GM18858 (cell line): Measurements from ENCODE around the gene RALGPS2.

Experiments
- ATAC-seq: cut with Tn5 transposase; IDR thresholded peaks from one replicate; pipeline ENCODE4 v1.9.1; 2021; ENCODE audit not compliant: unreplicated experiment

RALGPS2 gene

DNA sequence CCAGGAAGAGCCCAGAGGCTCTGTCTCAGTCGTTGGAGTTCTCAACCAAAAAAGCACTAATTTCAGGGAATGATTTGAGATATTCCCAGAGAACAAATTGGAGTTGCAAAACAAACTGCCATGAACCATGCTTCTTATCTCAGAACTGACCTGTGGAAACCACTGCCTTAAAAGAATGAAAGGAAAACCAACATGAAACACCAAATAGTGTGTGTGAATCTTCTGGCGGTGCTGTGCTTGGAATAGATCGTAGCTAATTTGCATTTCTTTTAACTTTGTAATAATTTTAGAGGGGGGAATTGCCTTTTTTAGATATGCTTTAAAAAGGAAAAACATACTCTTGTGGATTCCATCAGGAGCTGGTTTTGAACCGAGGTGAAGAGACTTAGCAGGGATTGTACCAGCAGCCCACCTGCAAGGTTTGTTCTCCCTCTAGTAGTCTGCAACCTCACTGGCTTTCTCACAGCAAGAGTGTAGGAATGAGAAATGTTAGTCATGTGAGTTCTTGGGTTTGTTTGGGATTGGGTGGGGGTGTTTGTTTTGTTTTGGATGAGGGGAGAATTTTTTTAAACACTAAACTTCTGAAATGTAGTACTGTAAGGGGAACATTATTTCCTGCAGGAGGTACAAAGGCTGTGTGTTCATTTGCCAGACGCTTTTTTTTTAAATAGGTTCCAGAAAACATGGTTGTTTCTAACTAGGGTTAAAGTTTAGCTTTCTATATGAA lies 191.6 kb downstream of the RALGPS2 start:
- ATAC-seq, result no peak

DNA sequence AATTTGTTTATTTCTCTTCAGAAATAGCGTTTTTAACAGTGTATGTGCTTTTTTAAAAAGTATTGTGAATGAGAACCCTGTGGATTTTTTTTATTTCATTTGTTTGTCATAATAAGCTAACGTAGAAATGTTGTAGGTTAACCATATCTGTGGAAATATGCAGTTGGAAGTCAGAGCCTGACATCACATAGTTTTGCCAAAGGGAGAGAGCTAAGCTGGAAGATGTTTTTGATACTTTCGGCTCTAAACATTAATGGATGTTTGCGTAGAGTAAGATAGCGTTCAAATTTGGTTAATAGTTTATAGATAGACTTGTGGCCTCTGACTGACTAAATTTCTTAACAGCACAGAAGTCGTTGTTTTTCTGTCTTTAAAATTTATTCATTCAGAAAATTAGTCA lies 193.3 kb downstream of the RALGPS2 start:
- ATAC-seq, result no peak

DNA sequence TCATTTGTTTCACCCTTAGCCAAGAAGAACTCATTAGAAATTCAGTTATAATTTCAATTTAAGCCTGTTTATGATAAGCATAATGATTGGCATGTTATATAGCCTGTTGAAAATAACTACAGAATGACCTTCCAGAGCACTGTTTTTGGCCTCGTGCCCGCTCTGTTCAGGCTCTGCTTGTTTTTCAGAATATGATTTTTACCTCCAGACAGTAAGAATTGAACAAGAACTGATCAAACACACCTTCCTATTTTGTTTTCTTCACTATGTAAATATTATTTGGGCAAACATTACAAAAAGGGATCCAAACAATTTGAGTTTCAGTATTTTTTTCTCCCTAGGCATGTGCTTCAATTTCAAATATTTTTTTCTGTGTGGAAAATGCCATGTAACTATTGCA lies 193.9 kb downstream of the RALGPS2 start:
- ATAC-seq, result no peak

DNA sequence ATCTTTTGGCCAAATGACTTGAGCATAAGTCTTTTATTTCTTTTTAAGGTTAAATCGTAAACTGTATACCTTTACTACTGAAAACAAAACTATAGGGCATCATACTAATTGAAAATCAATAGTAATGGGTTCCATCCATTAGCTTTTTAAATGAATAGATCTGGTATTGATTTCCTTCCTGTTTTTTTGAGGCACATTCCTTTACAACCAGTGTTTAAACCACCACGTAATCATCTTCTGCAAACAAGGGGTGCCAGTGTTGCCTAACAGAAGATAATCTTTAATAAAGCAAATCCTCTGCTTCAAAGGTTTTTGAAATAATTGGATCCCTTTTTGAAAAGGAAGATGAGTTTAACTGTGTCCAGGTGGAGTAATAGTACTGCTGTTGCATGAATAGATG lies 194.5 kb downstream of the RALGPS2 start:
- no peak for ATAC-seq

DNA sequence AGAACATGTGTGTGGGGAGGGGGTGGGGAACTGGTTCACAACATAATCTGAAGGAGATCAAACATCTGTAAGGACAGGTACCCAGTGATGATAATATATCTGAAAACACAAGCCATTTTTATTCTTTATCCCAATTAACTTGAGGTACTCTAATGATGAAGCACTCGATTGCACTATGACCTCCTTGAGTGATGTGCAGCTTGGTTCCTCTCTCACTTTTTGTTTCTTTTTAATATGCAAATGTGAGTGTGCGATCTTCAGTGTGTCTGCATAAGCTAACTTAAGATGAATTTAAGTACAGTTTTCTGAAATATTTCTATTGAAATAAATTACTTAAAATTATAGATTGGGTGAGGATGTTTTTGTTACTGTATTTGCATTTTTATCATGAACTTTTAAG lies 196.5 kb downstream of the RALGPS2 start:
- no peak for ATAC-seq

DNA sequence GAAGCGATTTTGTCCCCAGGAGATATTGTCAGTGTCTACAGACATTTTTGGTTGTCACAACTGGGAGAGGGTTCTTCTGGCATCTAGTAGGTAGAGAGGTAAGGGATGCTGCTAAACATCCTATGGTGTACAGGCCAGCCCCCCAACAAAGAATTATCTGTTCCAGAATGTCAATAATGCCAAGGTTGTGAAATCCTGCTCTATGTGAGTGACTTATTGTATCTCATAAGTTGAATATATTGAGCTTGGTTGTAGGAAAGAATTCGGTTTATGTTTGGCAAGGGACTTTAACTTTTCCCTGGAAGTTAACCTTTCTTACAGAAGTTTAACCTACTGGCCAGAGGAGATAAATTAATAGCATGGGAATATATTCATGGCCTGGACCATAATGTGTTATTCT lies 198.5 kb downstream of the RALGPS2 start:
- no peak for ATAC-seq

DNA sequence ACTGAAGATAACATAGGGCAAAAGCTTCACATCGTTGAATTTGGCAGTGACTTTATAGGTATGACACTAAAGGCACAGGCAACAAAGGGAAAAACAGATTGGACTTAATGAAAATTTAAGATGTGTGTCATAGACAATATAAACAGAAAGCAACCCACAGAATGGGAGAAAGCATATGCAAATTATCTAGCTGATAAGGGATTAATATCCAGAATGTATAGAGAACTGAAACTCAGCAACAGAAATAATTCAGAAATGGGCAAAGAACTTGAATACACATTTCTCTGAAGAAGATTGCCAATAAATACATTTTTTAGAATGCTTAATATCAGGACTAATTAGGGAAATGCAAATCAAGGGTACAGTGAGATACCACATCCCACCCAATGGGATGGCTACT lies 201.0 kb downstream of the RALGPS2 start:
- peak; percentile 50 for ATAC-seq

DNA sequence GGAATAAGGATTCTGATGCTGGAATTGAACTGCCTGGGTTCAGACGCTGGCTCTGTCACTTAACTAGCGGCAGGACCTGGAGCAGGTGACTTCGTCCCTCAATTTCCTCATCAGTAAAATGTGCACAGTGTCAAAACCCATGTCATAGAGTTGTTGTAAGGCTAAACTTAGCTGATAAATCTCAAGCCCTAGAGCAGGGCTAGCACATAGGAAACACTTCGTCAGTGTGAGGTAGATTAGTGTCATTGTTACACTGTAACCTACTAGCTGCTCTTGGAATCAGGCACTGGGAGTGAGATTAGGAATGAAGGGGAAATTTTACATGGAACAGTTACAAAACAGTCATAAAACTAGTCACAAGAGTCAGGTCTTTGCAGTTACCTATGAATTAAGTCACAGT lies 202.0 kb downstream of the RALGPS2 start:
- no peak for ATAC-seq

DNA sequence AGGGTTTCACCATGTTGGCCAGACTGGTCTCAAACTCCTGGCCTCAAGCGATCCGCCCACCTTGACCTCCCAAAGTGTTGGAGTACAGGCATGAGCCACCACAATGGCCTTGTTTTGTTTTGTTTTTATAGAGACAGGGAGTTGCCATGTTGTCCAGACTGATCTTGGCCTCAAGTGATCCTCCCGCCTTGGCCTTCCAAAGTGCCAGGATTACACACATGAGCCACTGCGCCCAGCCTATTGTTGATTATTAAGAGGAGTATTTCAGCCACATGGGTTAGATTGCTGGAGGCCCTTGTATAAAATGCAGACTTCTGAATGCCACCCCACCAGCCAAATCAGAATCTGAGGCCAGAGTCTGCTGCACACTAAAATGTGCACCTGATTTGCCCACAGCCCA lies 203.0 kb downstream of the RALGPS2 start:
- ATAC-seq, result no peak

DNA sequence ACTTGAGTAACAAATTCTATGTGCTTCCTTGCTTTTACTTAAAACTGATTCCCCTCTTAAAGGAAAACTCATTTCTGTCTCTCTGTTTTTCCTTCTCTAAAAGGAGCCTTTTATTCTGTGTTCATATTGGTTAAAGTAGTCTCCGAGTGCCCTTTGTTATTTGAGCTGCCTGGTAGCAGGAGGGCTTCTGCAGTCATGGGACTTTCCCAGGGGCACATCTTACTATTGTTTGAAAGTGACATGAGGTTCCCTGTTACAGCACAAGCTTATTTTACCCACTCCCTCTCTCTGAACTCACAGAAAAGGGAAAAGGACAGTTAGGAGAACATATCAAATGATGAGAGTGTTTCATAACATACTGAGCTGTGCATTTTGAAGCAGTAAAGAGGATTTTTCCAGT lies 203.9 kb downstream of the RALGPS2 start:
- peak; percentile 57 for ATAC-seq

DNA sequence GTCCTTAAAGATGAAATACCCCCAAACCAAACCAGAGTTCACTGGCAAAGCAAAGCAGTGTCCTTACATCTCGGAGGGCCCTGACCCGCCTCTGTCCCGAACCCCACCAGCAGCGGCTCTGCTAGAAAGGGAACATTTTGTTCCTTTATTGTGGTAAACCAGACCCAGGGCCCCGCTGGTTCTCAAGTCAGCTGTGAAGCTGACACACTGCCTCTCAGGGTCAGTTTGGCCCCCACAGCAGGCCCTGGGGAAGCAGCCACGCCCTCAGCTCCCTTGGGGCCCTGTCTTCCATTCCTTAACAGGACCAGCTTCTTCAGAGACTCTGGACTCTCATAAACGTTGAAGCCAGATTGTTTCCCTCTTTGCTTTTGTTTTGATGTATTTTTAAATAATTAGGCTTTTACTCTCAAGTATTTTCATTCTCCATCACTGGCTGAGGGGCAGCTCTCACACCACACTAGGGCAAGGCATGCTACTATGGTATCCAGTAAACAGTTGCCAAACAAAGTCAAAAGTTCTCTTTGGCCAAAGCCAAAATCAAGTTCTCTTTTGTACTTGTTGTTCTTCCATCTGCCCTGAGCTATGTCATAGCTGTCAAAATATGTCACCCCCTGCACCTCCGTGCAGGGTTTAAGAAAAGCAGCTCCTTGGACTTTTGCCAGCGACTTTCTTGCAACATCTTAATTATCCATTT lies 207.0 kb downstream of the RALGPS2 start:
- no peak for ATAC-seq

DNA sequence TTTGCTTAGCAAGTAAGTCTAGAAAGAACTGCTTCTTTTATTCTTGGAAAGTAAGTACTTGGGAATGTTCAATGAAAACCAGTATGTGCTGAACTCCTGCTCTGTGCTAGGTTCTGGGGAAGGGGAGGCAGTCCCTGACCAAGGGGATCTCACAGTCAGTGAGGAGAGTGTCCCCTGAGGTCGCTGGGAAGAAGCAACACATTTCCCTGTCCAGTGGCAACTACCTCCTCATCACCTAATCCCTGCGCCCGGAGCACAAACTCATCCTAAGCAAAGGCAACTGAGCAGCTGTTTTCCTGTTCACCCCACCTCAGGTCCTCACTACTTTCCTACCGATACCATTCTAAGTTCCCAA lies 207.5 kb downstream of the RALGPS2 start:
- ATAC-seq, result no peak

DNA sequence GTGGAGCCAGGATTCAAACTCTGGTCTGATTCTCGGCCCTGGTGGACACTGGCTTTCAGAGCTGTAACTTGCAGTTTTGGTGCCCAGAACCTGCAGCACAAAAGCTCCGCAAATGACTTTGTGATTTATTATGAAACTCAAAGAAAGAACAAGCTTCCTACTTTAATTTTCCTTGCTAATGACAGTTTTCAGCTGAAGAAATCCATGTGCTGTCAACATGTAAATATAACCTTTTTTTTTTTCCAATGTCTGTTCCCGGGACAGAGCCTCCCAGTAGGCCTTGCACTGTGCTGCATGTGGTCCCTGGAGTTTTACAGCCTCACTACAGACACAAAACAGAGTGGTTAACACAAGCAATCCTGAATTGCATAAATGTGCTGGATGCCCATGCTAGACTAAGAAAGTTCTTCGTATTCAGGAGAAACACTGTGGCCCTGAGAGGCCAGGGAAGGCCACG lies 208.1 kb downstream of the RALGPS2 start:
- ATAC-seq, result no peak

DNA sequence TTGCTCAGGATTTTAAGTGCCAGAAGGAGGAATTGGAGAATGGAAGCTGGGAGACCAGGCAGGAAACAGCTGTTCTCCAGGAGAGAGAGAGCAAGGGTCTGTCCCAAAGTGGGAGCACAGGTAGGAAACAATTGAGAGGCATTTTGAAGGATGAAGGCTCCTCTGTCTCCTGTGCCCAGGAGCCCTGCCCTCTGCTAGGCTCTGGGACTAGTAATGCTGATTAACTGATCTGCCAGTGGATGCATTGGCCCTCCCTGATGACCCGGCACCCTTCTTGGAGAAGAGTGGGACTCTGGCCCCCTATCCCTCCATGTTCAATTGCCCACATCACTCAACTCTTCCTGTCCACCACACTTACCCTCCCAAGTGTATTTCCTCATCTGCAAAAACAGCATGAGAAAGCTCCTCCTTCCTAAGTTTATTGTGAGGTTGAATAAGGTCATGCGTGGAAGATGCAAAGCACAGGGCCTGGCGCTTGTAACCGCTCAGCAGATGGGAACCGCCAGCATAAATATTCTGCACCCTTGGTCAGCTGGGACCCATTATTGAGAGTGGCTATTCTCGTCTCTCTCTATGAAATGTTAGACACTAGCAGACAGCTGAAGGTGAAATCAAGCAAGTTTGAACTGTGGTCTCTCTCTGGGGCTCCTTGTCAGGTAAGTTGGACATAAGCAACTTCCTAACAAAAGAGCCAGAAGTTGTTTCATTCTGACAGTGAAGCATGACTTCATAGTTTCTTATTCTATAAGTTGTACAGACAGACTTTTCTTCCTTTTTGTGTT lies 208.9 kb downstream of the RALGPS2 start:
- no peak for ATAC-seq

DNA sequence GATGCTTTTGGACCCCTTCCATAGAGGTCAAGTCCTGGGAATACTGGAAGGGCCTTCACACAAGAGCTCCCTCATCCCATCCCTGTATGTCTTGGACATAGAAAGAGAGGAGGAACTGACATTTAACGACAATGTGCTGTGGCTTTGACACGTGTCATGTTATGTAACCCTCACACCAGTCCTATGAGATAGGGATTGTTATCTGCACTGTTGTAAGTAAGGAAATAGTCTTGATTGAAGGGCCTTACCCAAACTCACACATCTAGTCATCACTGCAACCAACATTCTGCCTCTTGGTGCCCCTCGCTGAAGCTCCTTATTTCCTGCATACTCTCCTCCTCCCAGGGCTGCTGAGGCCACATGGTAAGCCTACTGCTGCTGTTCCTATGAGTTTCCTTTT lies 209.5 kb downstream of the RALGPS2 start:
- no peak for ATAC-seq

DNA sequence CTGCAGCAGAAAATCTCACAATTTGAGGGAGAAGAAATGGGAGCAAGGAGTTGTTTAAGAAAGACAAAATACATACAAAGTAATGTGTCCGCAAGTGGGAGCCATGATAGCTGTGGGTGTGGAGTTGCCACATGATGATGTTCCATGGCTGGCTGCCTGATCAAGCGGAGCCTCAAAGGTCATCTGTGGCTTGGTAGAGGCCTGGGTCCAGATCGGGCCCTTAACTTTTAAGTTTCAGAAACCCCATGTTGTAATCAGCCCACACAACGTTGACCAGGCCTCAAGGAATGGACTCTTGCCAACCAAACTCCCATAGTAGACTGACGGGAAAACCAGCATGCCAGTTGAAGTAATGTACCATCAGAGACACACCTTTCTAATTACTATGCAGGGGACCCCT lies 210.6 kb downstream of the RALGPS2 start:
- no peak for ATAC-seq

DNA sequence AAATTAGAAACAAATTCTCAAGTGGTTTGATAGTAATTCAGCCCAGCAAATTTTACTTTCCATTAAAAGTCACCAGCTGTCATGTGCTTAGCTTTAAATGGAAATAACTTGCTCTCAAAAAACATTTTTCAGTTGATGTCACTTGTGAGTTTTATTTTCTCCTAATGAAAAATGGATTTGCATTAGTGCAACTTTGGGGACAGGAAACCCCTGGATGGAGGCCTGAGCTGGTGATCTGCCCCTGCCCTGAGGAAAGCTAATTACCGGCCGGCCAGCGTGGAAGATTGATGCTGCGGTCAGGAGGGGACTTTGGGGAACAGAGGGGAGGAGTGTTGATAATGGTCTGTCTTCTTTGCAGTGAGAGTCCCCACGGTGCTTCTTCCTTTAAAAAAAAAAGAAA lies 212.7 kb downstream of the RALGPS2 start:
- ATAC-seq, result no peak

DNA sequence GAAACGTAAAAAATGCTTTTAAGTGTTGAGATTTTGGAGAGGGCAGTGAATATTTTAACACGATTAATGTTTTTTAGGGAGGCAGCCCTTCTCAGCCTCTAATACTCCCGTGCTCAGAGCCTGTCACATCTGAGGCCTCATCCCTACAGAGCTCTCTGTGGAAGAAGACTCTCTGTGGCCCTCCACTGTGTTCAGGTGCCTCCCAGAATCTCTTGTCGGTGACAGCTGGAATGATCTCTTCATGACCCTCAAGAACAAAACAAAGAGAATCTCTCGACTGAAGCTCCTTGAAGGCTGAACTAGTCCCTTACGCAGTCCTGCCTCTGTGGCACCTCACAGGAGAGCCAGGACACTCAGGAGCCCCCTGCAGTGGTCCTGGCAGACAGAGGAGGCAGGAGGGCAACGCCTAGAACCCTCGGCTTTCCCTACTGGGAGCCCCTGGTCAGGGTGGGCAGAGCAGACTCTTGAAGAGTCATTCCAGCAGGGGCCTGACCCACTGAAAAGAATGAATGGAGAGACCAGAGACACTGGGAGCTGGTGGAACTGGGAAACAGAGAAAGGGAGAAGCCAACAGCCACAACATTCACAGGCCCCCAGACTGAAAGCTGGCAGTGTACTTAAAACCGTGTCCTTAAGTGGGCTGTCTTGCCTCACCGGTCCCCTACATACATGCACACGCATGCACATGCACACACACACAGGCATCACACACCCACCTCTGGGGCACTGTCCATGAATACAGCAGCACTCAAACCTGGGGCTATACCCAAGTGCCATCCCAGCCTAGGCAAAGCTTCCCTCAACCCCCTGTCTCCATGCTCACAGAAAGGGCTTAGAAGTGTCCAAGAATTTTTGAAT lies 213.3 kb downstream of the RALGPS2 start:
- ATAC-seq, result no peak

DNA sequence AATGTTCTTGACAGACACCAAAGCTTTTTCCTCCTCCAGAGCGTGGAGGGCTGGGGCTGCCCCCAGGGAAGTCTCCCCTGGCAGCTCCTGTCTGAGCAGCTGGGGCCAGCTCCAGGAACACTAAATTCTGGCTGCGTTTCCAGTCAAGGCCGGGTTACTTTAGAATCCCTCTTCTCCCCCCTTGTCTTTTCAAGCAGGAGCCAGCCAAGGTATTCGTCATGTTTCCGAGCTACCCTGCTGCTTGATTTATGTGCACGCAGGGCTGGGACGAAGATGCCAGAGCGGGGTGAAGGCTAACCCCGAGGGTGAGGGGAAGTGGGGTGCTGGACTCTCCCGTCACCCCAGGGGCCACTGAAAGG lies 213.9 kb downstream of the RALGPS2 start:
- ATAC-seq, result no peak

DNA sequence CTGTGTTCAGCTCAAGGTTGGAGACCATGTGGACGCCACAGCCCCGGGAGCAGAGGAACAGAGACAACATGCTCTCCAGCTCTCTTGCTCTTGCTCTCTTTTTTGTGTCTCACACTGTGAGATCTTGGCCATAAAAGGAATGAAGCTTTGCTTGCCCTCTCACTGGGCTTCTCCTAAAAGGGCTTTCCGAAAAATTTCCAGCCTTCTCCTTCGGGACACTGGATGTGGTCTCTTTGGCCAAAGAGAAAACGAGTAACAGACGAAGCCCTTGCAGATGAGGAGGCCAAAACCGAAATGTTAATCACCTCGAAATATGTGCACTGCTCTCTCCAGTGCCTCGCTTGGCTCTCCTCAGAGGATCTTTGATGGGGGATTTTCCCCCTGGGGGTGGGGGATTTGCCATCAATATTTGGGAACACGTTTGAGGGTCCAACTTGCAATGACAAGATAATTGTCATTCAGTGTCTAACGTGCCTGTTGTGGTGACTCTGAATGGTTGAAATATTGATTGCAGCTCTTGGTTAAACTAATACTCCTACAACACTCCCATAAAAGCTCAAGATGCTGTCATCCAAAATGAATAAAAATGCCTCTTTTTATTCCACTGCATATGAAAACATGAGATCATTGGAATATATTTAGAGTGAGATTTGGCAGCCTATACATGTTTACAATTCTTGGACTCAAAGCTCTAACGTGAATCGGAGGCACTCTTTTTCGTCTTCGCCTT lies 214.5 kb downstream of the RALGPS2 start:
- ATAC-seq, result no peak
